CD4-positive, alpha-beta T cell (primary cell): Measurements from ENCODE around the gene QRFP. TPM values are rescaled to one million over a fixed set of nuclear protein-coding genes. Genes with fewer than 3 reads are reported as not detected.

Source experiments
- ATAC-seq: fragments of 200-7000 bp; cut with Tn5 transposase; one replicate; pipeline ENCODE4 v1.10.0; 2022; ENCODE audit warnings: mild to moderate bottlenecking; ENCODE audit not compliant: poor library complexity
- CTCF ChIA-PET: fragments of 350-600 bp; sonication (Branson Sonifier 250); formaldehyde crosslinking; loops from one replicate; lab custom pipeline; 2021; ENCODE audit warnings: antibody characterized with exemption, inconsistent platforms; lab: Charles Lee
- POLR2A ChIA-PET: fragments of 350-600 bp; sonication (Branson Sonifier 250); formaldehyde crosslinking; loops from one replicate; lab custom pipeline; 2021; ENCODE audit warnings: antibody characterized with exemption, inconsistent platforms; lab: Charles Lee
- DNase-seq, 14 experiments: peaks; one replicate each; pipeline ENCODE4 v3.0.0-alpha.2; 2013 to 2020; ENCODE audit warnings: mixed read lengths in 2 of 14
- H3K27ac ChIP-seq, 2 donors: one replicate each; pipeline versions ENCODE4 v1.5.1 to v1.7.0; 2013; ENCODE audit warnings: low read length in 2 of 2, low read depth in 1 of 2, mild to moderate bottlenecking in 1 of 2
- H3K27me3 ChIP-seq, 2 experiments: 1 replicate in 1 of 2; 2 replicates in 1 of 2; pipeline versions ENCODE4 v1.6.1 to v1.7.0; 2013; ENCODE audit warnings: low read length in 2 of 2, control low read depth in 1 of 2, mild to moderate bottlenecking in 1 of 2, moderate library complexity in 1 of 2; ENCODE audit not compliant: insufficient read depth in 2 of 2, control insufficient read depth in 1 of 2
- H3K36me3 ChIP-seq: one replicate; pipeline ENCODE4 v1.6.1; 2013; ENCODE audit warnings: low read length, control low read depth; ENCODE audit not compliant: insufficient read depth
- H3K4me1 ChIP-seq: one replicate; pipeline ENCODE4 v1.6.1; 2013; ENCODE audit warnings: low read length, control low read depth; ENCODE audit not compliant: insufficient read depth
- H3K4me3 ChIP-seq: one replicate; pipeline ENCODE4 v1.5.1; 2013; ENCODE audit warnings: mild to moderate bottlenecking, low read length, moderate library complexity
- H3K9me3 ChIP-seq, 2 experiments: 1 replicate in 1 of 2; 2 replicates in 1 of 2; pipeline versions ENCODE4 v1.6.1 to v1.7.0; 2013; ENCODE audit warnings: low read length in 2 of 2, mild to moderate bottlenecking in 2 of 2, control low read depth in 1 of 2, moderate library complexity in 1 of 2; ENCODE audit not compliant: control insufficient read depth in 1 of 2, insufficient read depth in 1 of 2
- H3K27ac Mint-ChIP-seq: one replicate; pipeline ENCODE4 v1.8.0; 2020; ENCODE audit warnings: mixed read lengths
- H3K27me3 Mint-ChIP-seq: one replicate; pipeline ENCODE4 v1.8.0; 2021; ENCODE audit warnings: mixed read lengths
- H3K36me3 Mint-ChIP-seq: one replicate; pipeline ENCODE4 v1.8.0; 2021; ENCODE audit warnings: low read depth, mixed read lengths
- H3K4me1 Mint-ChIP-seq: one replicate; pipeline ENCODE4 v1.8.0; 2021; ENCODE audit warnings: low read depth, mixed read lengths
- H3K4me3 Mint-ChIP-seq: one replicate; pipeline ENCODE4 v1.8.0; 2020; ENCODE audit warnings: mild to moderate bottlenecking, mixed read lengths
- H3K9me3 Mint-ChIP-seq: one replicate; pipeline ENCODE4 v1.8.0; 2020; ENCODE audit warnings: mixed read lengths
- CTCF ChIP-seq: fragments of 200-600 bp; IDR thresholded peaks from one replicate; pipeline ENCODE4 v1.8.0; 2022; ENCODE audit warnings: antibody characterized with exemption, mild to moderate bottlenecking
- intact Hi-C, 2 experiments: fragments of 100-400 bp; cut with DNase I in 1 of 2; cut with micrococcal nuclease in 1 of 2; formaldehyde crosslinking; loops; one replicate each; pipeline versions ENCODE4 v1.15.1 to v1.9.0; 2023 to 2025; cut with DNase I, micrococcal nuclease
- total RNA-seq, 174 experiments: library from RNA in 2 of 174; stranded (reverse) in 2 of 174; gene quantifications; one replicate each; pipeline ENCODE4 v1.2.3 and lab custom pipeline; 2021 to 2026

The QRFP gene
- total RNA-seq, 2 experiments from 2014 or later, result not detected

- Histone ChIP-seq H3K36me3 (no peaks in the 10 kb centered on the region), H3K27ac (no peak overlapping the region), H3K4me3 (no peak overlapping the region), H3K27me3 (peaks cover 55 to 80% of the 10 kb centered on the region in 2 experiments), H3K4me1 (peaks cover 11% of the 10 kb centered on the region), H3K9me3 (peaks cover 0 to 15% of the 10 kb centered on the region in 2 experiments)
- TF ChIP-seq CTCF, result no peak
- Mint-ChIP-seq H3K27me3 (peaks cover 76% of the 10 kb centered on the region), H3K4me3 (no peak overlapping the region), H3K36me3 (no peaks in the 10 kb centered on the region), H3K27ac (no peak overlapping the region), H3K4me1 (peaks cover 9% of the 10 kb centered on the region), H3K9me3 (no peaks in the 10 kb centered on the region)
- ChIA-PET CTCF (no interaction called here), POLR2A (no interaction called here)
- DNase-seq (no peak), ATAC-seq (no peak)
- intact Hi-C loops, result no loop called here
Observed at GRCh38 chr9:130937146-130938076, 40.8 kb upstream of the QRFP start.

- Mint-ChIP-seq H3K36me3 (no peaks in the 10 kb centered on the region), H3K4me3 (no peak overlapping the region), H3K27ac (no peak overlapping the region), H3K4me1 (peaks cover 9% of the 10 kb centered on the region), H3K9me3 (no peaks in the 10 kb centered on the region), H3K27me3 (peaks cover 76% of the 10 kb centered on the region)
- peaks cover 0 to 15% of the 10 kb centered on the region in 2 experiments for H3K9me3 ChIP-seq
- H3K36me3 ChIP-seq, result no peaks in the 10 kb centered on the region
- DNase-seq (no peak), ATAC-seq (no peak)
- intact Hi-C loops, result no loop called here
- POLR2A ChIA-PET, result no interaction called here
- peaks cover 11% of the 10 kb centered on the region for H3K4me1 ChIP-seq
- no peak for TF ChIP-seq CTCF
- H3K27me3 ChIP-seq, result peaks cover 53 to 85% of the 10 kb centered on the region in 2 experiments
- no peak overlapping the region for H3K4me3 ChIP-seq
- CTCF ChIA-PET, result no interaction called here
- no peak overlapping the region for H3K27ac ChIP-seq
Observed at GRCh38 chr9:130936285-130937117, 39.9 kb upstream of the QRFP start.

GRCh38 chr9:130935648-130936271 is 39.1 kb upstream of the QRFP start:
- CTCF ChIA-PET, result no interaction called here
- Mint-ChIP-seq H3K9me3 (no peaks in the 10 kb centered on the region), H3K27ac (no peak overlapping the region), H3K27me3 (peaks cover 69% of the 10 kb centered on the region), H3K4me3 (no peak overlapping the region), H3K36me3 (no peaks in the 10 kb centered on the region), H3K4me1 (peaks cover 4% of the 10 kb centered on the region)
- peaks cover 46 to 78% of the 10 kb centered on the region in 2 experiments for H3K27me3 ChIP-seq
- H3K9me3 ChIP-seq, result peaks cover 0 to 15% of the 10 kb centered on the region in 2 experiments
- intact Hi-C loops, result no loop called here
- no peak for TF ChIP-seq CTCF
- H3K36me3 ChIP-seq, result no peaks in the 10 kb centered on the region
- POLR2A ChIA-PET, result no interaction called here
- DNase-seq, result no peak
- H3K4me1 ChIP-seq, result peaks cover 6% of the 10 kb centered on the region
- no peak overlapping the region for H3K27ac ChIP-seq
- ATAC-seq, result no peak
- no peak overlapping the region for H3K4me3 ChIP-seq
